B cell (primary cell): Measurements from ENCODE around the gene NCAPG2.

Experiments used
- EZH2 ChIP-seq: IDR thresholded peaks from 2 replicates; pipeline ENCODE4 v1.6.1; 2012; ENCODE audit warnings: borderline replicate concordance, low read depth, mild to moderate bottlenecking, moderate library complexity, low read length; ENCODE audit not compliant: insufficient read depth, poor library complexity, severe bottlenecking
- TF ChIP-seq, protein P1 (sequence below): fragments of 200-600 bp; IDR thresholded peaks from one replicate; pipeline ENCODE4 v1.8.0; 2022; ENCODE audit warnings: antibody characterized with exemption, mild to moderate bottlenecking

DNA sequence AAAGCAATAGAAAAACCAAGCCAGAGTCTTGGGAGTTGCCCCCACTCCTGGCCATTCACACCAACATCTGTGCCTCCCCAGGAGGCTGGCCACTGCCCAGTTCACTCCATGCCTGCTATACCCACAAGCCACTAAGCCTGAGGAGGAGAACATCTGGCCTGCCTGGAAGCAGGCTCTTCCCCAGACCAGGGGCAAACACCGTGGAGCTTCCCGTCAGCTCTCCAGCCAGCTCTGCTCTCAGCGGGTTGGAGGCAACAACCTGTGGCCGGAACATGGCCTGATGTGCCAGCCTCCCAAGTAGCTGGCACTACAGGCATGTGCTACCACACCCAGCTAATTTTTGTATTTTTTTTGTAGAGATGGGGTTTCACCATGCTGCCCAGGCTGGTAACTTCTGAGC lies 107.9 kb downstream of the NCAPG2 start:
- TF ChIP-seq, protein P1, sequence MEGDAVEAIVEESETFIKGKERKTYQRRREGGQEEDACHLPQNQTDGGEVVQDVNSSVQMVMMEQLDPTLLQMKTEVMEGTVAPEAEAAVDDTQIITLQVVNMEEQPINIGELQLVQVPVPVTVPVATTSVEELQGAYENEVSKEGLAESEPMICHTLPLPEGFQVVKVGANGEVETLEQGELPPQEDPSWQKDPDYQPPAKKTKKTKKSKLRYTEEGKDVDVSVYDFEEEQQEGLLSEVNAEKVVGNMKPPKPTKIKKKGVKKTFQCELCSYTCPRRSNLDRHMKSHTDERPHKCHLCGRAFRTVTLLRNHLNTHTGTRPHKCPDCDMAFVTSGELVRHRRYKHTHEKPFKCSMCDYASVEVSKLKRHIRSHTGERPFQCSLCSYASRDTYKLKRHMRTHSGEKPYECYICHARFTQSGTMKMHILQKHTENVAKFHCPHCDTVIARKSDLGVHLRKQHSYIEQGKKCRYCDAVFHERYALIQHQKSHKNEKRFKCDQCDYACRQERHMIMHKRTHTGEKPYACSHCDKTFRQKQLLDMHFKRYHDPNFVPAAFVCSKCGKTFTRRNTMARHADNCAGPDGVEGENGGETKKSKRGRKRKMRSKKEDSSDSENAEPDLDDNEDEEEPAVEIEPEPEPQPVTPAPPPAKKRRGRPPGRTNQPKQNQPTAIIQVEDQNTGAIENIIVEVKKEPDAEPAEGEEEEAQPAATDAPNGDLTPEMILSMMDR = no peak
- no peak for TF ChIP-seq EZH2
